ENCODE data around the gene KCNMA1.

Gene KCNMA1

DNA sequence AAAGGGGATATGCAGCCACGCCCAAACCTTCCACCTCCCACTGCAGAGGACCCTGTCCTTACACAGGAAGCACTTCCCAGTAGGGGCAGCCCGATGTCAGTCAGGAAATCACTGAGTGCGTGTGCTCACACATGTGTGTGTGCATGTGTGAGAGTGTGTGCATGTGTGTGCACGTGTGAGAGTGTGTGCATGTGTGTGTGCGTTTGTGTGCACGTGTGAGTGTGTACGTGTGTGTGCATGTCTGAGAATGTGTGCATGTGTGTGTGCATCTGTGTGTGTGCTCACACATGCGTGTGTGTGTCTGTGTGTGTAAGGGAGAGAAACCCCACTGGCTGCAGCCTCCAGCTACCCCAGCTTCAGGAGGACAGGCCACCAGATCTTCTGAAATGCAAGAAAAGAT lies 229.3 kb downstream of the KCNMA1 start:
- TF ChIP-seq, protein P1, sequence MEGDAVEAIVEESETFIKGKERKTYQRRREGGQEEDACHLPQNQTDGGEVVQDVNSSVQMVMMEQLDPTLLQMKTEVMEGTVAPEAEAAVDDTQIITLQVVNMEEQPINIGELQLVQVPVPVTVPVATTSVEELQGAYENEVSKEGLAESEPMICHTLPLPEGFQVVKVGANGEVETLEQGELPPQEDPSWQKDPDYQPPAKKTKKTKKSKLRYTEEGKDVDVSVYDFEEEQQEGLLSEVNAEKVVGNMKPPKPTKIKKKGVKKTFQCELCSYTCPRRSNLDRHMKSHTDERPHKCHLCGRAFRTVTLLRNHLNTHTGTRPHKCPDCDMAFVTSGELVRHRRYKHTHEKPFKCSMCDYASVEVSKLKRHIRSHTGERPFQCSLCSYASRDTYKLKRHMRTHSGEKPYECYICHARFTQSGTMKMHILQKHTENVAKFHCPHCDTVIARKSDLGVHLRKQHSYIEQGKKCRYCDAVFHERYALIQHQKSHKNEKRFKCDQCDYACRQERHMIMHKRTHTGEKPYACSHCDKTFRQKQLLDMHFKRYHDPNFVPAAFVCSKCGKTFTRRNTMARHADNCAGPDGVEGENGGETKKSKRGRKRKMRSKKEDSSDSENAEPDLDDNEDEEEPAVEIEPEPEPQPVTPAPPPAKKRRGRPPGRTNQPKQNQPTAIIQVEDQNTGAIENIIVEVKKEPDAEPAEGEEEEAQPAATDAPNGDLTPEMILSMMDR (IDR thresholded peaks at IDR 0.05; ENCODE audit: insufficient read depth, missing control alignments), result no peak
- DNase-seq (ENCODE audit: insufficient read length, low spot score) (no peak), FAIRE-seq (no peak)

DNA sequence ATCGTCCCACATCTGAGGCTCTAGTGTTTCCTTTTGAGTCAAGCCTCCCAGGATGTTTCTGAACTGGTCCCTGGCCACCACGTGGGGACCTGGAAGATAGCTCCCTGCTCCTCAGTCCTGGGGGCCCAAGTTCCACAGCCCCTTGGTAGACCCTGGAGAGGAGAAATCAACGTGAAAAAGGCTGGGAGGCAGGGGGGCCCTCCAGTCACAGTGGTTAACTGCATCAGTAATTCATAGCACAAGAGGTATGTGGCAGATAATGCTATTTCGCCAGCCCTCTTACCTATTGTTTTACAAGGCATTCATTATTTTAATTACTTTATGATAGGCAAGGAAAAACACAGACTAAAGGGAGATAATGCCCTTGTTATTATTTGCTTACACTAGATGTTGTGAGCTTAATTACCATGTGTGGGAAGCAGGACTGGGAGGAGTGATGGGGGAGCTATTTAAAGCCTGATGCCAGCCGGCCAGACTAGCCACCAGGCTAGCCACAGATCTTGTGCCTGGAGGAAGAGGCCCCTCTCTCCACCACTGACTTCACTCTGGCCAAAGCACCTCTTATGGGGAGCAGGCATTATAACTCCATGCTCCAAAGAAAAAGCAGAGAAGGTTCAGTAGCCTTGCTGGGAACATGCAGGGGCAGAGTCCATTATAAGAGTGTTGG lies 230.7 kb downstream of the KCNMA1 start:
- DNase-seq (ENCODE audit: insufficient read length, low spot score), result no peak
- TF ChIP-seq, protein P1 (IDR thresholded peaks at IDR 0.05; ENCODE audit: insufficient read depth, missing control alignments), result no peak
- no peak for FAIRE-seq

DNA sequence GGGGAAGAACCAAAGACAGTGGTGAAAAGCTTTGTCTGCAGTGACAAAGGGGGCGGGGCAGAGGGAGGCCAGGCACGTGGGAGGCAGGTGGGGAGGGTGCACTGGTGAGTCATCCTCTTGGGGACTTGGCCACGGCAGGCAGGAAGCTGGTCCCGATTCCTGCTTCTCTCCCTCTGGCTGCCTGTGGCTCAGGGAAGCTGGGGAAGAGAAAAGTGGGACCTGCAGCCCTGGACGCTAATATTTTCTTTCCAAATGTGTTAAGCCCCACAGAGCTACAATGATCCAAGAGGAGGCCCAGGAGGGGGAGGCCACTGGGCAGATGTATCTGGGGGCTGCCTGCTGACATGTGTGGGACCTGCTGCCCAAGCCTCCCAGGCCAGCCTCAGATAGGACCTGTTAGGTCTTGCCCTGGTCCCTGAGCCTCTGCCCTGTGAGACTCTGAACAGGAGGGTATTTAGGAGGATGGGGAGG lies 231.8 kb downstream of the KCNMA1 start:
- TF ChIP-seq, protein P1 (IDR thresholded peaks at IDR 0.05; ENCODE audit: insufficient read depth, missing control alignments), result no peak
- DNase-seq (ENCODE audit: insufficient read length, low spot score) (no peak), FAIRE-seq (no peak)

DNA sequence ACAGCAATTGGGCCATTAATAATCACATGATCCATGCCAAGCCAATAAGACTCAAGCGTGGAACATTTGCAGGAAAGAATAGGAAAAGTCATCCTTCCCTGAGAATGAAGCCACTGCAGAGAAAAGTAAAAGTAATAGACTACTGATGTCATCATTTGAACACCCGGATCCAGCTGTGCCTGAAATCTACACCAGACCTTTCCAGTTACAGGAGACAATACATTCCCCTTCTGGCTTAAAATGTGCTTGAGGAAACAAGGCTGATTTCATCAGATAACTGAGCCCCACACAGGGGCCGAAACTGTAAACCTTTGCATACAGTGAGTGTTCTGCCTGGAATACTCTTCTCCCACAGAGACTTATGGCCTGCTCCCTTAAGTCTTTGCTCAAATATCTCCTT lies 232.8 kb downstream of the KCNMA1 start:
- no peak for DNase-seq (ENCODE audit: insufficient read length, low spot score)
- FAIRE-seq, result no peak
- TF ChIP-seq, protein P1 (IDR thresholded peaks at IDR 0.05; ENCODE audit: insufficient read depth, missing control alignments), result no peak

DNA sequence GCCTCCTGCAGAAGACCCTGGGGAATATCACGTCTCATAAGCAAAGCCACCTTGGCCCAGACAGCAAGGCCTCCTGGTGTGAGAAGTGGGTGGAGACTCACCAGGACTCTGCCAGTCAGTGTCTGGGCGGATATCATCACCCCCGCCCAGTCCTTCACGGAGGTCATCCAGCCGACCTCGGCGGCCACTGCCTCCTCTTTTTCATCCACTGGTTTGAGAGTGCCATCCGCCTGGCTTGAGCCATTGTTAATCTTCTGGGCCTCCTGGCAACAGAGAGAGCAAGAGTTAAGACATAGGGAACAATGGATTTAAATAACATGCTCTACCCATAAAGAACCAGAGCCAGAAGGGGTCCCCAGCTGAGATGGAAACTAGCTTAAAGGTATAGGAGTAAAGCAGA lies 233.8 kb downstream of the KCNMA1 start:
- DNase-seq (ENCODE audit: insufficient read length, low spot score) (no peak), FAIRE-seq (no peak)
- TF ChIP-seq, protein P1 (IDR thresholded peaks at IDR 0.05; ENCODE audit: insufficient read depth, missing control alignments), result no peak

DNA sequence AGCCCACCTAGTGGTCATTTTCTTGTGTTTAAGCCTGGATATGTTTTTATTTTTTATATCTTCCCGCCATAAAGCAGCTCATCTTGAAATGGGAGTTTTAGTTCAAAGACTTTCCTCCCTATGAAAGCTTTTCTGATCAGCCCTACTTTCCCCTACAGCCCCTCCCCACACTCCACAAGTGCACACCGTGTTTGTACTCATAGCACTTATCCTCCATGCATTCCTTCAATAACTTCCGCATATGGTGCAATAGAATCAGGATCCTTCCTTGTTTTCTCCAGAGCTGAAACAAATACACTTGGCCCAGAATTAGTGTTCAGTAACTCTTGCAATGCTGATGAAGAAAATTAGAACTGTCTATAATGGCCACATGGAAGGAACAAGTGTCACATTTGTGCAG lies 235.9 kb downstream of the KCNMA1 start:
- TF ChIP-seq, protein P1 (IDR thresholded peaks at IDR 0.05; ENCODE audit: insufficient read depth, missing control alignments), result no peak
- FAIRE-seq, result no peak
- no peak for DNase-seq (ENCODE audit: insufficient read length, low spot score)

DNA sequence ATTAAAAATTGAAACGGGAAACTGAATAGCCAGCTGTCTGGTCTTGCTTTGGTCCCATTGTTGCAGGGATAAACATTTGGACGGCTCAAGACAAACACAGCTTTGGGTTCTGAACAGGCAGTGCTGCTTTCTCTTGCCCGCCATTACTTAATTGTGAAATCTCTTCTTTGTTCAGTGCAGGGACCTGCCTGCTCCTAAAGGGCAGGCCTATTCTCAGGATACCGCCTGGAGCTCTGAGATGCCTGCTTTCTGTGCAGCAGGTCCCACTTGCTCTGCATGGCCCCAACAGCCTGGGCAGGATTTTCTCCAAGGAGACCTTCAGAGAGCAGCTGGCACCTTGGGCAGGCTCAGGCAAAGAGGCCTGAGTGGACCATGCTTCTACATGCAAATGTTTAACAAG lies 237.6 kb downstream of the KCNMA1 start:
- TF ChIP-seq, protein P1 (IDR thresholded peaks at IDR 0.05; ENCODE audit: insufficient read depth, missing control alignments), result no peak
- no peak for DNase-seq (ENCODE audit: insufficient read length, low spot score)
- FAIRE-seq, result no peak

Measured in D721Med (cell line).